ENCODE results near the gene SPARCL1. TPM values are rescaled to one million over a fixed set of nuclear protein-coding genes. Genes with fewer than 3 reads are reported as not detected.

Gene SPARCL1
- total and polyA plus RNA-seq, 4 donors = 1.9 to 25.8 (median 13.3) TPM

- TF ChIP-seq RAD21 (IDR thresholded peaks at IDR 0.05) = no peak
- no peak for TF ChIP-seq HNF4A (conservative IDR thresholded peaks at IDR 0.05)
- no peak for TF ChIP-seq SP1 (IDR thresholded peaks at IDR 0.05)
- no peak for TF ChIP-seq REST (IDR thresholded peaks at IDR 0.05)
- no peak for TF ChIP-seq RXRA (IDR thresholded peaks at IDR 0.05)
- Histone ChIP-seq H3K36me3 (ENCODE audit: control insufficient read depth in 4 of 4, insufficient read depth in 3 of 4, low read depth in 1 of 4, low read length in 3 of 4) (no peaks in the 10 kb centered on the region), H3K4me3 (ENCODE audit: low read depth in 1 of 3, low read length in 3 of 3) (no peak overlapping the region), H3K4me1 (ENCODE audit: control insufficient read depth in 4 of 4, insufficient read depth in 4 of 4, low read length in 3 of 4) (no peaks in the 10 kb centered on the region), H3K27ac (ENCODE audit: low read depth in 1 of 2, low read length in 2 of 2) (no peak overlapping the region), H3K9me3 (ENCODE audit: control insufficient read depth in 4 of 4, low read length in 3 of 4) (no peaks in the 10 kb centered on the region), H3K27me3 (ENCODE audit: control insufficient read depth in 4 of 4, insufficient read depth in 4 of 4, low read length in 3 of 4) (no peaks in the 10 kb centered on the region), H3K9ac (ENCODE audit: low read depth in 1 of 2, low read length in 2 of 2) (no peak overlapping the region)
- no peak for DNase-seq (ENCODE audit: low spot score)
- WGBS = 81% methylated on average over 5 of the region's 5 CpGs
Measured at GRCh38 chr4:87570290-87570805, 41.2 kb upstream of the SPARCL1 start.

GRCh38 chr4:87567191-87567590 is 38.0 kb upstream of the SPARCL1 start:
- Histone ChIP-seq H3K9me3 (ENCODE audit: control insufficient read depth in 4 of 4, low read length in 3 of 4) (no peaks in the 10 kb centered on the region), H3K27ac (ENCODE audit: low read depth in 1 of 2, low read length in 2 of 2) (no peak overlapping the region), H3K4me3 (ENCODE audit: low read depth in 1 of 3, low read length in 3 of 3) (no peak overlapping the region), H3K4me1 (ENCODE audit: control insufficient read depth in 4 of 4, insufficient read depth in 4 of 4, low read length in 3 of 4) (no peaks in the 10 kb centered on the region), H3K27me3 (ENCODE audit: control insufficient read depth in 4 of 4, insufficient read depth in 4 of 4, low read length in 3 of 4) (no peaks in the 10 kb centered on the region), H3K9ac (ENCODE audit: low read depth in 1 of 2, low read length in 2 of 2) (no peak overlapping the region), H3K36me3 (ENCODE audit: control insufficient read depth in 4 of 4, insufficient read depth in 3 of 4, low read depth in 1 of 4, low read length in 3 of 4) (no peaks in the 10 kb centered on the region)
- no peak for DNase-seq (ENCODE audit: low spot score)
- no peak for TF ChIP-seq FOXA1 (IDR thresholded peaks at IDR 0.05)
- no peak for TF ChIP-seq ZBTB33 (IDR thresholded peaks at IDR 0.05)
- 88% methylated on average over 2 of the region's 2 CpGs for WGBS

GRCh38 chr4:87566276-87566675 is 37.1 kb upstream of the SPARCL1 start:
- H3K27ac ChIP-seq (ENCODE audit: low read depth in 1 of 2, low read length in 2 of 2) = no peak overlapping the region
- H3K27me3 ChIP-seq (ENCODE audit: control insufficient read depth in 4 of 4, insufficient read depth in 4 of 4, low read length in 3 of 4) = no peaks in the 10 kb centered on the region
- H3K4me3 ChIP-seq (ENCODE audit: low read depth in 1 of 3, low read length in 3 of 3) = no peak overlapping the region
- no peaks in the 10 kb centered on the region for H3K36me3 ChIP-seq (ENCODE audit: control insufficient read depth in 4 of 4, insufficient read depth in 3 of 4, low read depth in 1 of 4, low read length in 3 of 4)
- H3K9ac ChIP-seq (ENCODE audit: low read depth in 1 of 2, low read length in 2 of 2) = no peak overlapping the region
- DNase-seq (ENCODE audit: low spot score) = no peak
- H3K9me3 ChIP-seq (ENCODE audit: control insufficient read depth in 4 of 4, low read length in 3 of 4) = no peaks in the 10 kb centered on the region
- H3K4me1 ChIP-seq (ENCODE audit: control insufficient read depth in 4 of 4, insufficient read depth in 4 of 4, low read length in 3 of 4) = no peaks in the 10 kb centered on the region
- no peak for TF ChIP-seq GABPA (IDR thresholded peaks at IDR 0.05 in 1 of 2, conservative IDR thresholded peaks at IDR 0.05 in 1 of 2)
- no peak for TF ChIP-seq FOXA1 (IDR thresholded peaks at IDR 0.05)
- no peak for TF ChIP-seq ATF3 (IDR thresholded peaks at IDR 0.05)
- 50% methylated on average over 2 of the region's 2 CpGs for WGBS

Data from liver (tissue), 9 donors.